HG03025 (cell line): Measurements from ENCODE around the gene HOXC10.
A peak's percentile ranks its signal among the peaks of the same experiment; 100 is the strongest.

Source experiments
- ATAC-seq: cut with Tn5 transposase; IDR thresholded peaks from one replicate; pipeline ENCODE4 v1.9.1; 2021; ENCODE audit warnings: mild to moderate bottlenecking, moderate library complexity; ENCODE audit not compliant: unreplicated experiment, low FRiP score

Gene HOXC10

DNA sequence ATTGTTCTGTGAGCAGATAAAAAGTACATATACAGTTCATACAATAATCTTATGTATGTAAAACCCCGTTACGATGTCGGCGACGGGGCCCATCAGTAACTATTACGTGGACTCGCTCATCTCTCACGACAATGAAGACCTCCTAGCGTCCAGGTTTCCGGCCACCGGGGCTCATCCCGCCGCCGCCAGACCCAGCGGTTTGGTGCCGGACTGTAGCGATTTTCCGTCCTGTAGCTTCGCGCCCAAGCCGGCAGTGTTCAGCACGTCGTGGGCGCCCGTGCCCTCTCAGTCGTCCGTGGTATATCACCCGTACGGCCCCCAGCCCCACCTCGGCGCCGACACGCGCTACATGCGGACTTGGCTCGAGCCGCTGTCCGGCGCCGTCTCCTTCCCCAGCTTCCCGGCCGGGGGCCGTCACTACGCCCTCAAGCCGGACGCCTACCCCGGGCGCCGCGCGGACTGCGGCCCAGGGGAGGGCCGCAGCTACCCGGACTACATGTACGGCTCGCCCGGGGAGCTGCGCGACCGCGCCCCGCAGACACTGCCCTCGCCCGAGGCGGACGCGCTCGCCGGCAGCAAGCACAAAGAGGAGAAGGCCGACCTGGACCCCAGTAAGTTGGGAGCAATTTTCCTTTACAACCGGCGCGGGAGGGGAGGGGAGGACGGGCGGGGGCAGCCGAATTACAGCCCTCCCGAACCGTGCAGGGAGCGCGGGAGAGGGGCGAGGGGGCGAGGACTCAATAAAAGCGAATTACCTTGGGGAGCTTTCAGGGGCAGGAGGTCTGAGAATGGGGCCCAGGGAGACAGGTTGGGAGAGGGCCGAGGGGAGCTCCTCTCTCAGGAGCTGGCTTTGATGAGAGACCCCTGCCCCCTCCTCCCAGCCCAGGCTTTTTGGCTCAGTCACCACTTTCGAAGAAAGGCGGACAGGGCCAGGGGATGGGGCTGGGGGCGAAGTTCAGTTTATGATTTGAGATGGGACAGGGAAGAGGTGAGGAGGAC lies 15.5 kb downstream of the HOXC10 start, which contains the start of gene HOXC9:
TSS of gene HOXC9 (plus strand) at position 46 of the 999 bp plus-strand sequence. CDS start at position 74, 28 bp downstream.
- ATAC-seq: no peak

DNA sequence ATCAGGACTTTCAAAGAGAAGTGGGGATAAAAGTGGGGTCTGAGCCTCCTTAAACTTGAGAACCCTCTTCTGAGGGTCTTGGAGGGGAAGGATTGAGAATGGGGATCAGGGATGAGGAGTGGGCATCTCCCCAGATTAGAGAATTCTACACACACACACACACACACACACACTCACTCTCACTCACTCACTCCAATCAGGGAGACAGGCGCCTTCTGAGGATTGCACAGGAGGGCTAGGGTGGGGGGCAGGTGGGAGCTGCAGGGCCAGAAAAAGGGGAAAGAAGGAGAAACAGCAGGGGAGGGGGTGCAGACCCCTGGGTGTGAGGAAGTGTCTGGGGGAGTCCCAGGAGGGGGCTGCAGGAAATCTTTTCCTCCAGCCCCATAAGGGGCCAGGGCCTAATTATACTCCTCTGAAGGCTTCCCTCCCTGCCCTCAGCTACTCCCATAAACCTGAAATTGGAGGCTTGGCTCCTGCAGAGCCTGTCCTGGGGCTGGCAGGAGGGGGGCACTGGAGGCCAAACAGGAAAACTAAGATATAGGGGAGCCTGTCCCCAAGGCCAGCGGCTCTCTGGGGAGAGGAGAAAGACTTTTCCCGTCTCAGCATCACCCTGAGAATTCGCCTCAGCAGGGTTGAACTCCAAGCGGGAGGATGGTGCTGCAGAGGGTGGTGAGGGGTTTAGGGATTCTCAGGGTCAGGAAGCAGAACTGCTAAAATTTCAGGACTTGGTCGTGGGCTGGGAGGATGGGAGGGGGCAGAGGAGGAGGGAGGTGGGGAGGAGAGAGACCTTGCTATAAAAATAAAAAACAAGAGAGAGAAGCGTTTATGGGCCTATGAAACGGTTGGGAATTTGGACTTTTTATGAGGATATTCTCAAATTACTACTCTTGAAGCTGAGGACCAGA lies 16.6 kb downstream of the HOXC10 start:
- ATAC-seq: no peak

- ATAC-seq: no peak
These were observed 17.4 kb downstream of the HOXC10 start for GRCh38 chr12:54002278-54002914.

DNA sequence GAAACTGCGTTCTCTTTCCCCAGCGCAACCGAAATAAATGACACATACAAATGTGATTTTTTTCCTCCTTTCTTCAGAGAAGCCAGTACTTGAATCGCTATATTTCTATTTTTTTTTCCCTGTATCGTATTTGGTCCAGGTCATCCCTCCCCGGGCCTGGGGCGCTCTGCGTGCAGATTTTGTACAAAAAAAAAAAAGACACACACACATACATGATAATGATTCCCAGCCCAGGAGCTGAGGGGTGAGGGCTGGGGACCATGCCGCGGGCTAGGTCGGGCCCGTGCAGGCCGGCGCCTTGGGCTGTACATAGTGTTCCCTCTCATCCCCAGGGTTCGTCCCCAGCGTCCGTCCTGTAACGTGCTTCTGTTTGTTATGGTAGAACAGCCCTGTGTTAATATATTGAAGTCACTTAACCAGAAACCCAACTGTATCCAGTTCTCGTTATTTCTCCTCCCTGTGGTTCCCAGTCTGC lies 18.0 kb downstream of the HOXC10 start:
- ATAC-seq: no peak

- ATAC-seq: no peak
These were observed 18.7 kb downstream of the HOXC10 start for GRCh38 chr12:54003625-54004024.

GRCh38 chr12:54004063-54004840 lies 19.3 kb downstream of the HOXC10 start:
- ATAC-seq: no peak

- ATAC-seq: no peak
These were observed 20.0 kb downstream of the HOXC10 start for GRCh38 chr12:54004841-54005530.

DNA sequence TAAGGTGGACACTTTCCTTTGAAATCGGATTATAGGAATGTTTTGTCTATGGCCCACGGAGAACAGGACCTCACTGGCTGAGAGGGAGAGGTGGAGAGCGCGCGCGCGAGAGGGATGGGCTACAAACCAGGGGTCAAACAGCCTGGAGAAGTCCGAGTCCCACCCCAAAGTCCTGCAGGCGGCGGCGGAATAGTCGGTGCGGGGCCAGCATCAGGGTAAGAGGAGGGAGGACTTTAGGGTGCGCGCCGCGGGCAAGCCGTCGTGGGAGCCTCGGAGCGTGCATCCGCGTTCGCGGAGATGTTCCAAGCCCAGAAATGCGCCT lies 20.5 kb downstream of the HOXC10 start:
- no peak for ATAC-seq

DNA sequence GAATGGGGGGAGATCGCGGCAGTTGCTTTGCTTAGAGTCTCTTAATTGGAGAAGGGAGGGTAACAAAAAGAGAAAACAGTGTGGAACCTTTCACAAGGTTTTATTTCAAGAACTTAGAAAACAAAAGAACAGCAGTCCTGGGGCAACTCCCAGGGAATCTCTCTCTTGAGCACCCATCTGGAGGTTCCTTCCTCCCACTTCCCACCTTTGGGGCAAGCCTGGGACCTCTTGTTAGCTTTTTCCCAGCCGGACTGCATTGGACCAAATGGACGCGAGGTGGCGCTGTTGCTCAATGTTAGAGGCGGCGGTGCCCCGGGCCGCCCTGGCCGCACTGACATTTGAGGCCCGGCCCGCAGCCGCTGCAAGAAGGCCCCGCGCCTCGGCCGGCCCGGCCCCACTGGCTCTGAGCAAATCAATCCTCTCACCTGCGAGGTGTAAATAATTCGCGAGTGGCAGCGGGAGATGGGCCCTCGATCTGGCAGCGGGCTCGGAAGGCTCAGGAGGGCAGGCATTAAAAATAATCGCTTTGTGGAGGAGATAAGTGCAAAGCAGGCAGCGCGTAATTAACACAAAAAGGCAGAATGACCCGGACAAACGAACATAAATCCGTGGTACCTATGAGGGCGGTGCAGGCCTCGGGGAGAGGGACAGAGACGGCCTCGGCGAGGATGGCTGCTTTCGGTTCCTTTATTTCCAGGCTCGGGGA lies 21.1 kb downstream of the HOXC10 start:
- peak; percentile 75 for ATAC-seq

DNA sequence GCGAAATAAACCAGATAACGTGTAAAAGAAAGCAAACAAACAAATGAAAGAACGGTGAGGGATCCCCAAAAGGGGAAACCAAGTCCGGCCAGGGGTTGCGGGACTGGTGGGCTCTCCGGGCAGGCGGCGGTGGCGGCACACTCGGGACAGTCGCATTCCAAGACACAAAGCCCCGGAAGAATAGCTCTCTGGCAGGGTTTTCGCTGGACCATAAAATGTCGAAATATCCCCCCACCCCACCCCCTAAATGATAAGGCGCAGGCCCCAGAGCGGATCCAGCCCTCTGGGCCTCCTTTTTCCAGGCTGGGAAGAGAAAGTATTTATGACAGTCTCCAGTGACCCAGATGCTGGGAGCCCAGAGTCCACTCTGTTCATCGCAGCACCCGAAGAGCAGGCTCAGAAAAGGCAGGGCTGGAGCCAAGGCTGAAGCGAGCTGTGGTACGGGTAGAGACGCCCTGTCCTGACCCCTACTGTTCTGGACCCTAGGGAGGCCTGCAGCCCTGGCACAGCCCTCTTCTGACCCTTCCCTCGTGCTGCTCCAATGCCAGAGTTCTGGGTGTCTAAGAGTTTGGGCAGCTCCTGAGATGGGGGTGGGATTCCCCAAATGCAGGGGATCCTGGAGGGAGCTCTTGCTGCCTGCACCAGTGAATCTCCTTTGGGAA lies 21.7 kb downstream of the HOXC10 start:
- no peak for ATAC-seq

DNA sequence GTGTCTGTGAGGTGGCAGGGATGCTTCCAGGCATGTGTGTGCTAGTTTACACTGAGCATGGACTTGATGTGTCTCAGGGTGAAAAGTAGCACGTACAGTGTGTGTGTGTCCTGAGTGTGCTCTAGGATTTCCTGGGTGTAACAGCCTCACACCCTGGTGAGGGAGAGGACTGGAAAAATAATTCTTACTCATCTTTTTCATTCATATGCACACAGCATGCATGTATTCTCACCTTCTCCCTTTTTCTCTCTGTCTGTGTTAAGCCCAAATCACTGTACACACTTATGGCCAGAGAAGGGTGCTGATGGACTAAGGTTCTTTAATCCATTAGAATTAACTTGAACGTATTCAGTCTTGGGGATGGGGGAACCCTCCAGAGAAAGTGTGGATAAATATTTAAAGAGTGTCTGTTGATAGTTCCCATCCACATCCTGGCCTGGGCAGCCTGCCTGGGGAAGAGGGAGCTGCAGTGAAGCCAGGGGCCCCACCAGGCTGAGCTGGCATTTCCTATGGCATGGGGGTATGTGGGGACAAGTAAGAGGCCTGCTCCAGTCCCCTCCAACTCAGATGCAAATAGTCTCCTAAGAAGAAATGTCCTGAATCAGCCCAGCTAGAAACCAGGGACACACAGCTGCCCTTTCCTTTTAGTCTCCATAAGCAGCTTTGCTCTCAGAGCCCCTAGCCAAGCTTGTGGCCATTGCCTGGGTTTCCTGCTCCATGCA lies 22.8 kb downstream of the HOXC10 start:
- ATAC-seq: no peak

DNA sequence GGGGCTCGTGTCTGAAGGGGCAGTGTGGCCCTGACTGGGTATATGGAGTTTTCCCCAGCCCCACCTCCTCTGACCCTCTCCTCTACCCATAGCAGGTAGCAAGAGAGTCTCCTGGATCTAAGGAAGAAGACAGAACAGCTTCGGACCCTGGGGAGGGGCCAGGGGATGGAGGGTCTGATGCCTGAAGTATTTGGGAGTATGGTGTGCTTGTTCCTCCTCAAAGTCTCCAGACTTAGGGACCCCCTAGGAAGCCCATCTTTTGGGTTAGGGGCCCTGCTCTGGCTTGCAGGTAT lies 23.3 kb downstream of the HOXC10 start:
- no peak for ATAC-seq

DNA sequence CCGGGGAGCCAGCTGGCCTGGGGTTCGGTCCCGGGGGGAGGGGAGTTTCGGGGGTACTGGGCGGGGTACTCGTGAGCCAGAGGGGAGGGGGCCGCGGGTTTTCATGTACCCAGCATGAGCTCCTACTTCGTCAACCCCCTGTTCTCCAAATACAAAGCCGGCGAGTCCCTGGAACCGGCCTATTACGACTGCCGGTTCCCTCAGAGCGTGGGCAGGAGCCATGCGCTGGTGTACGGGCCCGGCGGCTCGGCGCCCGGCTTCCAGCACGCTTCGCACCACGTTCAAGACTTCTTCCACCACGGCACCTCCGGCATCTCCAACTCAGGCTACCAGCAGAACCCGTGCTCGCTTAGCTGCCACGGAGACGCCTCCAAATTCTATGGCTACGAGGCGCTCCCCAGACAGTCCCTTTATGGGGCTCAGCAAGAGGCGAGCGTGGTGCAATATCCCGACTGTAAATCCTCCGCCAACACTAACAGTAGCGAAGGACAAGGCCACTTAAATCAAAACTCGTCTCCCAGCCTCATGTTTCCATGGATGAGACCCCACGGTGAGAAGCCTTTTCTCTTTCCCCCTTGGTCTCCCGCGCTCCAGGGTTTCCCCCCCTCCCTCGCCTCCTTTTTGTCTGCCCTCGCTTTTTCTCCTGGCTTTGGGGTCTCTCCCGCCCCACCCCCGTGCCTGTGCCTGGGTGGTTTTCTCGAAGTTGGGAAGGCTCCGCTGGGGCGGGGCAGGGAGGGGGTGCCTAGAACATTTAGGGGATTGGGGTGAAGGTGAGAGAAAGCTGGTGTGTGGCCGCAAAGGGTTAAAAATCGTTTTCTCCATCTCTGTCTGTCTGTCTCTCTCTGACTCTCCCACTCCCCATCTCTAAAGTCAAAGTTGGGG lies 24.5 kb downstream of the HOXC10 start:
- ATAC-seq: no peak

DNA sequence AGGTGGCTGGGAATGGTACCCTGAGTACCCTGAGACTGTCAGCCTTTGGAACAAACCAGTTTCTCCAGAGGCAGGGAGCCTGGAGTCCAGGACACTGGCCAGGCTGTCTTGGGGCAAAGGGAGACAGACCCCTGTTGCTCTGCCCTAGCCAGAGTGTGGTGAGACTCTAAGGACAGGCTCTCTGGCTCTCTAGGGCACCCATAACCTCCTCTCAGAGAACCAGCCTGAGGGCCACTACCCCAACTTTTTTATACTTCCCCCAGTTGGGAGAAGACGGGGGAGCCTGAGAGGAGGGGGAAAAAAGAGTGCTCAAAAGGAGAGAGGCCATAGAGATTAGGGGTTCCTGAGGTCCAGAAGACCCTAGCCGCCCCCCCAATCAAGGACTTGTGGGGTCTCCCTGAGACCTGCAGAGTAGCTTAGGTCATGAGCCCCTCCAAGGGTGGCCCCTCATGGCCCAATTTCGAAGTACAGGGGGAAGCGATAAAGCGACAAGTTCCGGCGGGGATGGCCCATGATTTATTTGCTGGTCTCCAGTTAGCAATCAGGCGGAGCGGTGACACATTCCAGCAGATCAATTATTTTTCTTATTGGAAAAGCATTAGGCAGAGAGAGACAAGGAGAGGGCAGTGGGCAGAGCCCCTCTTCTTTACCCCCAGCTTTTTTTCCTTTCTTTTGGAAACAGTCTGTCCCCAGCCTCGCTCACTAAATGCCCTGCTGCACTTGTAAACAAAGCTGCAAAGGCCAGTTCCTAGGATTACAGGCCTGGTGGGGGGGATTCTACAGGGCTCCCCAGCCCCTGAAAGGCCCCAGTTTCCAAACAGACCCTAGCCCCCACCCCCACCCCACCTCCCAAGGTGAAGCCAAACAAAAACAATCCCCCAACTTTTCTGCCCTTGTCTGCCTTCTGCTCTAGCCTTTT lies 25.4 kb downstream of the HOXC10 start:
- ATAC-seq: no peak

DNA sequence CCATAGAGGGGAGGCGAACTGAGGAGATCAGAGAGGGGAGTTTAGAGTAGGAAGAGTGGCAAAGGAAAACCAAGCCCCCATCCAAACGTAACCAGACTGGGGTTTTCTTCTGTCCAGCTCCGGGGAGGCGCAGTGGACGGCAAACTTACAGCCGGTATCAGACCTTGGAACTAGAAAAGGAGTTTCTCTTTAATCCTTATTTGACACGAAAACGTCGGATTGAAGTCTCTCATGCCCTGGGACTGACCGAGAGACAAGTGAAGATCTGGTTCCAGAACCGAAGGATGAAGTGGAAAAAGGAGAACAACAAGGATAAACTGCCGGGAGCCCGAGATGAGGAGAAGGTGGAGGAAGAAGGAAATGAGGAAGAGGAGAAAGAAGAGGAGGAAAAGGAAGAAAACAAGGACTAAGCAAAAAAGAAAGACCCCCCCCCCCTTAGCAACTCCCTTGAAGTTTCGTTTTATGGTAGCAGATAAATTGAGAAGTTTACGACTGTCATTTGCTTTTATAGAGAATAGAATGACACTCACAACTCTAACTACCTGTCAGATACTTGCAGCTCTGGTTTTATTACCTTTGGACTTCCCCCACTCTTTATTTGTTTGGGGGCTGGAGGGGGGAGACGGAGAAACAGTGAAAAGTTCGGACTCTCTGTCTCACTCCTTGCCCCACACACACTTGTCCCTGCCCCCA lies 26.2 kb downstream of the HOXC10 start:
- ATAC-seq: no peak
